HFF-Myc (cell line): ENCODE measurements around the gene YTHDF1.

Experiments
- DNase-seq: peaks from one replicate; pipeline ENCODE4 v3.0.0-alpha.2; 2011; ENCODE audit warnings: low read depth; ENCODE audit errors: extremely low read depth
- H3K4me3 ChIP-seq: replicated peaks from 2 replicates; pipeline ENCODE4 v1.5.1; 2011; ENCODE audit warnings: low read depth, mild to moderate bottlenecking, control low read depth, low read length
- CTCF ChIP-seq: IDR thresholded peaks from 2 replicates; pipeline ENCODE4 v1.5.1; 2012; ENCODE audit warnings: mild to moderate bottlenecking, low read depth, low read length, control low read depth; ENCODE audit errors: missing control alignments

Gene YTHDF1

GRCh38 chr20:63191400-63191799, 24.5 kb downstream of the YTHDF1 start:
- H3K4me3 ChIP-seq, result no peak overlapping the region
- DNase-seq, result no peak
- TF ChIP-seq CTCF, result no peak

- TF ChIP-seq CTCF, result no peak
- no peak overlapping the region for H3K4me3 ChIP-seq
- DNase-seq, result no peak
Observed at GRCh38 chr20:63190828-63191227, 25.1 kb downstream of the YTHDF1 start.

- no peak overlapping the region for H3K4me3 ChIP-seq
- no peak for TF ChIP-seq CTCF
- no peak for DNase-seq
Observed at GRCh38 chr20:63189846-63190559, 25.9 kb downstream of the YTHDF1 start.

GRCh38 chr20:63189322-63189642, 26.6 kb downstream of the YTHDF1 start:
- no peak for DNase-seq
- TF ChIP-seq CTCF, result no peak
- no peak overlapping the region for H3K4me3 ChIP-seq

- no peak for TF ChIP-seq CTCF
- no peak overlapping the region for H3K4me3 ChIP-seq
- no peak for DNase-seq
Observed at GRCh38 chr20:63188641-63189321, 27.1 kb downstream of the YTHDF1 start.

- DNase-seq, result no peak
- no peak for TF ChIP-seq CTCF
- no peak overlapping the region for H3K4me3 ChIP-seq
Observed at GRCh38 chr20:63188159-63188442, 27.8 kb downstream of the YTHDF1 start.
